NCI-H69 (cell line): ENCODE measurements around the gene CCDC40.

Experiments
- DNase-seq: peaks from one replicate; lab custom pipeline; 2025; lab: John Stamatoyannopoulos, UW

CCDC40 gene

GRCh38 chr17:80000981-80001775, 35.3 kb upstream of the CCDC40 start:
- DNase-seq: no peak

GRCh38 chr17:80002070-80002641, 34.3 kb upstream of the CCDC40 start:
- no peak for DNase-seq

- no peak for DNase-seq
Observed at GRCh38 chr17:80002690-80003490, 33.6 kb upstream of the CCDC40 start.

GRCh38 chr17:80003969-80004368, 32.5 kb upstream of the CCDC40 start:
- no peak for DNase-seq

GRCh38 chr17:80005360-80006338, 30.8 kb upstream of the CCDC40 start:
- peak; percentile 70 for DNase-seq

GRCh38 chr17:80006339-80006720, 30.1 kb upstream of the CCDC40 start:
- no peak for DNase-seq

GRCh38 chr17:80006811-80007752, 29.4 kb upstream of the CCDC40 start:
- DNase-seq: no peak

- DNase-seq: no peak
Observed at GRCh38 chr17:80007939-80008338, 28.5 kb upstream of the CCDC40 start.

GRCh38 chr17:80008383-80008840, 28.0 kb upstream of the CCDC40 start:
- DNase-seq: peak; percentile 95

GRCh38 chr17:80008848-80009247, 27.6 kb upstream of the CCDC40 start:
- no peak for DNase-seq

- no peak for DNase-seq
Observed at GRCh38 chr17:80009391-80010282, 26.8 kb upstream of the CCDC40 start.

- no peak for DNase-seq
Observed at GRCh38 chr17:80010283-80010858, 26.1 kb upstream of the CCDC40 start.

- no peak for DNase-seq
Observed at GRCh38 chr17:80011989-80012555, 24.4 kb upstream of the CCDC40 start.

- no peak for DNase-seq
Observed at GRCh38 chr17:80012765-80013741, 23.4 kb upstream of the CCDC40 start.

- DNase-seq: no peak
Observed at GRCh38 chr17:80017226-80018010, 19.0 kb upstream of the CCDC40 start.

- no peak for DNase-seq
Observed at GRCh38 chr17:80018917-80019651, 17.4 kb upstream of the CCDC40 start.
